ENCODE results near the gene AUTS2.

AUTS2 gene

GRCh38 chr7:69612981-69613380 is 14.7 kb downstream of the AUTS2 start:
- no peak for DNase-seq (ENCODE audit: low read depth)
- H3K4me3 ChIP-seq (ENCODE audit: low read depth, low read length): no peak overlapping the region
- in situ Hi-C loops (cut with HindIII; ENCODE audit: low sequenced_read_pairs): loop anchor here (10.0 kb wide), 1 partner anchor 1102 kb away; no protein-coding TSS in a partner anchor
- TF ChIP-seq, protein P1, sequence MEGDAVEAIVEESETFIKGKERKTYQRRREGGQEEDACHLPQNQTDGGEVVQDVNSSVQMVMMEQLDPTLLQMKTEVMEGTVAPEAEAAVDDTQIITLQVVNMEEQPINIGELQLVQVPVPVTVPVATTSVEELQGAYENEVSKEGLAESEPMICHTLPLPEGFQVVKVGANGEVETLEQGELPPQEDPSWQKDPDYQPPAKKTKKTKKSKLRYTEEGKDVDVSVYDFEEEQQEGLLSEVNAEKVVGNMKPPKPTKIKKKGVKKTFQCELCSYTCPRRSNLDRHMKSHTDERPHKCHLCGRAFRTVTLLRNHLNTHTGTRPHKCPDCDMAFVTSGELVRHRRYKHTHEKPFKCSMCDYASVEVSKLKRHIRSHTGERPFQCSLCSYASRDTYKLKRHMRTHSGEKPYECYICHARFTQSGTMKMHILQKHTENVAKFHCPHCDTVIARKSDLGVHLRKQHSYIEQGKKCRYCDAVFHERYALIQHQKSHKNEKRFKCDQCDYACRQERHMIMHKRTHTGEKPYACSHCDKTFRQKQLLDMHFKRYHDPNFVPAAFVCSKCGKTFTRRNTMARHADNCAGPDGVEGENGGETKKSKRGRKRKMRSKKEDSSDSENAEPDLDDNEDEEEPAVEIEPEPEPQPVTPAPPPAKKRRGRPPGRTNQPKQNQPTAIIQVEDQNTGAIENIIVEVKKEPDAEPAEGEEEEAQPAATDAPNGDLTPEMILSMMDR (IDR thresholded peaks at IDR 0.05; ENCODE audit: low read depth, low read length, missing control alignments): no peak

- in situ Hi-C loops (cut with HindIII; ENCODE audit: low sequenced_read_pairs): loop anchor here (10.0 kb wide), 1 partner anchor 1101 kb away; no protein-coding TSS in a partner anchor
- H3K4me3 ChIP-seq (ENCODE audit: low read depth, low read length): no peak overlapping the region
- DNase-seq (ENCODE audit: low read depth): no peak
- TF ChIP-seq, protein P1 (IDR thresholded peaks at IDR 0.05; ENCODE audit: low read depth, low read length, missing control alignments): no peak
These were observed 15.6 kb downstream of the AUTS2 start for GRCh38 chr7:69613846-69614245.

DNA sequence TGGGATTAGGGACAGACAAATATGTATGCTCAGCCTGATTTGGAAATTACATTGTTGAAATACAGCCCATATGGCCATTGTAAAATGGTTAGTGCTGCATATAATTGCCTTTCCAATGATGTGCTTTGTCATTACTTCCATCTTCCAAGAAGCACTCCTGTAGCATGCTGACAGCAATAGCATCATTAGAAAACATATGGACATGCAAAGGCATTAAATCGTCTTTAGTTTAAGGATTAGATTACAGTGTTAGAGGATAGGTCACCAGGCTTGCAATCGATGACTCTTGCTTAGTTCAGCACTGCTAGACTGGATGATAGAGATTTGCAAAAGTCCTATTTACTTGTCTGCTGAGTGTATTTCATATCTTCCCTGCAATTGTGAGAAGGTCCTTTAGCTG is 17.4 kb downstream of the AUTS2 start:
- no peak for DNase-seq (ENCODE audit: low read depth)
- TF ChIP-seq, protein P1 (IDR thresholded peaks at IDR 0.05; ENCODE audit: low read depth, low read length, missing control alignments): no peak
- in situ Hi-C loops (cut with HindIII; ENCODE audit: low sequenced_read_pairs): loop anchor here (10.0 kb wide), 1 partner anchor 1099 kb away; no protein-coding TSS in a partner anchor
- H3K4me3 ChIP-seq (ENCODE audit: low read depth, low read length): no peak overlapping the region

- TF ChIP-seq, protein P1 (IDR thresholded peaks at IDR 0.05; ENCODE audit: low read depth, low read length, missing control alignments): no peak
- DNase-seq (ENCODE audit: low read depth): no peak
- no peak overlapping the region for H3K4me3 ChIP-seq (ENCODE audit: low read depth, low read length)
- in situ Hi-C loops (cut with HindIII; ENCODE audit: low sequenced_read_pairs): loop anchor here (10.0 kb wide), 1 partner anchor 1097 kb away; no protein-coding TSS in a partner anchor
These were observed 19.1 kb downstream of the AUTS2 start for GRCh38 chr7:69617364-69617763.

DNA sequence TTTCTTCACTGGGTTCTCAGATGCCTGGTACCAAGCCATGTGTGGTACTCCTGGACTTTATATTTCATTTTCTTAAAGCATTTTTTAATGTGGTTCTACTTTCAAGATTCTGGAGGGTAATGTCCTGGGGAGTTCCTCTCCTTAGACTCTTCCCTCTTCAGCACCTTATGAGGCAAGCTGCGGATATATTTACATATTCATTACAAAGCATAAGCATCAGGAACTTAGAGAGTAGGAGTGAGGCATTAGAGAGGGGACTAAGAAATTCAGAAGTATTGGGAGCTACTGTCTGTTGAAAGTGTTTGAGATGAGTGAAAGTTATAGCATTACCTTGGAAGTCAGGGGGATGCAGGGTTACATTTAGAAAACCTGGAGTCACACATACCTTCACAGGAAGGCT is 20.8 kb downstream of the AUTS2 start:
- TF ChIP-seq, protein P1 (IDR thresholded peaks at IDR 0.05; ENCODE audit: low read depth, low read length, missing control alignments): no peak
- in situ Hi-C loops (cut with HindIII; ENCODE audit: low sequenced_read_pairs): loop anchor here (10.0 kb wide), 1 partner anchor 1096 kb away; no protein-coding TSS in a partner anchor
- no peak overlapping the region for H3K4me3 ChIP-seq (ENCODE audit: low read depth, low read length)
- no peak for DNase-seq (ENCODE audit: low read depth)

DNA sequence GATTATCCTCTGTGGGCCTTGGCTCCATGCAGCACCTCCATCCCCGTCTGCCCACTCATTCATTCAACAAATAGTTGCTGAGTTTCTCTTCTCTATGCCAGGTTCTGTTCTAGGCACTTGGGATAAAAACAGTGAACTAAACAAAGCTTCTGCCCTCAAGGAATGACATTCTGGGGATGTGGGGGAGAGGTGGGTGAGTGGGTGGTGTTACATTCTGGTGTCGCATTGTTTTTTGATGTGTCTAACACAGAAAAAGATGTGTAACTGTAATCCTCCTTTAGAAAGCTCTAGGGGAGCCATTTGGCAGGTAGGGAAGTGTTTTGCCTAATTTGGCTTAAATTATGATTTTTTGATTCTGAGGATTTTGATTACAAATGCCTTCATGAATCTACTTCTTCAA is 21.4 kb downstream of the AUTS2 start:
- TF ChIP-seq, protein P1 (IDR thresholded peaks at IDR 0.05; ENCODE audit: low read depth, low read length, missing control alignments): no peak
- no peak for DNase-seq (ENCODE audit: low read depth)
- in situ Hi-C loops (cut with HindIII; ENCODE audit: low sequenced_read_pairs): loop anchor here (10.0 kb wide), 1 partner anchor 1095 kb away; no protein-coding TSS in a partner anchor
- no peak overlapping the region for H3K4me3 ChIP-seq (ENCODE audit: low read depth, low read length)
